HepG2 (cell line): Measurements from ENCODE around the gene IL22RA1. TPM values are rescaled to one million over a fixed set of nuclear protein-coding genes. Genes with fewer than 3 reads are reported as not detected.

Experiments used
- ATAC-seq: fragments of 200-7000 bp; cut with Tn5 transposase; 3 replicates; pipeline ENCODE4 v1.9.1; 2020; ENCODE audit warnings: mild to moderate bottlenecking, moderate library complexity
- BruUV-seq: library from RNA; stranded (reverse); fragments of 400-500 nt; replicated peaks from 2 replicates; lab custom pipeline; 2021; lab: Mats Ljungman, UMichigan
- CTCF ChIA-PET: fragments of 300-600 bp; formaldehyde crosslinking; extraction: SDS; loops from one replicate; lab custom pipeline; 2021; ENCODE audit warnings: low total read pairs, inconsistent platforms, low intra/inter-chr PET ratio; lab: Yijun Ruan, JAX
- POLR2A ChIA-PET: fragments of 350-600 bp; sonication (Branson Sonifier 250); formaldehyde crosslinking; loops from one replicate; lab custom pipeline; 2020; ENCODE audit warnings: antibody characterized with exemption, inconsistent platforms; lab: Yijun Ruan, JAX
- DNase-seq: peaks from one replicate; pipeline ENCODE4 v3.0.0-alpha.2; 2015; ENCODE audit warnings: low spot score
- FAIRE-seq: peaks from 3 replicates; lab custom pipeline; 2011; peaks lifted over from hg19 to GRCh38; lab: Jason Lieb, UNC
- H2AFZ ChIP-seq: one replicate; pipeline ENCODE4 v1.6.1; 2011; ENCODE audit warnings: low read length, inconsistent platforms
- H3K27ac ChIP-seq: fragments of 300-600 bp; 3 replicates; pipeline ENCODE4 v1.8.0; 2011; ENCODE audit warnings: mixed run types, mild to moderate bottlenecking, mixed read lengths, low read length, inconsistent platforms; ENCODE audit not compliant: insufficient read depth; ENCODE audit errors: extremely low read length
- H3K27me3 ChIP-seq, 2 experiments: fragments of 200-600 bp in 1 of 2; 2 replicates in 1 of 2; 3 replicates in 1 of 2; pipeline versions ENCODE4 v1.6.0 to v1.8.0; 2011; ENCODE audit warnings: low read length in 2 of 2, mild to moderate bottlenecking in 2 of 2, moderate library complexity in 2 of 2, inconsistent platforms in 1 of 2; ENCODE audit not compliant: insufficient read depth in 2 of 2, control insufficient read depth in 1 of 2
- H3K36me3 ChIP-seq, 2 experiments: fragments of 200-600 bp in 1 of 2; replicated peaks in 1 of 2; 2 replicates in 1 of 2; 3 replicates in 1 of 2; pipeline versions ENCODE4 v1.5.1 to v1.8.0; 2011; ENCODE audit warnings: low read length in 2 of 2, inconsistent platforms in 1 of 2; ENCODE audit not compliant: insufficient read depth in 2 of 2, control insufficient read depth in 1 of 2
- H3K4me1 ChIP-seq: 2 replicates; pipeline ENCODE4 v1.5.1; 2012; ENCODE audit warnings: low read length, inconsistent platforms; ENCODE audit not compliant: insufficient read depth
- H3K4me2 ChIP-seq: 2 replicates; pipeline ENCODE4 v1.6.0; 2011; ENCODE audit warnings: low read depth, low read length, inconsistent platforms
- H3K4me3 ChIP-seq, 3 experiments: fragments of 200-600 bp in 1 of 3; sonication (generic), shearing (Covaris generic) in 1 of 3; replicated peaks in 1 of 3; 2 replicates each; pipeline ENCODE4 v1.5.1; 2011 to 2016; ENCODE audit warnings: low read length in 3 of 3, inconsistent platforms in 2 of 3, low read depth in 2 of 3, mild to moderate bottlenecking in 2 of 3, control low read depth in 1 of 3, mixed read lengths in 1 of 3; ENCODE audit not compliant: insufficient read depth in 1 of 3
- H3K79me2 ChIP-seq: one replicate; pipeline ENCODE4 v1.6.1; 2011; ENCODE audit warnings: low read length, inconsistent platforms; ENCODE audit not compliant: insufficient read depth
- H3K9ac ChIP-seq: 2 replicates; pipeline ENCODE4 v1.6.0; 2011; ENCODE audit warnings: mild to moderate bottlenecking, low read depth, low read length, inconsistent platforms; ENCODE audit not compliant: insufficient read depth
- H3K9me3 ChIP-seq: 2 replicates; pipeline ENCODE4 v1.5.1; 2012; ENCODE audit warnings: mild to moderate bottlenecking, low read length
- H4K20me1 ChIP-seq: 2 replicates; pipeline ENCODE4 v1.6.0; 2011; ENCODE audit warnings: inconsistent platforms, mild to moderate bottlenecking, low read length, moderate library complexity; ENCODE audit not compliant: insufficient read depth
- ARID3A ChIP-seq: IDR thresholded peaks from 2 replicates; pipeline ENCODE4 v1.6.1; 2012; ENCODE audit warnings: low read depth, low read length, improper control_type of control experiment
- ATF4 ChIP-seq, 2 experiments: fragments of 450-650 bp in 1 of 2; sonication (generic) in 1 of 2; formaldehyde crosslinking; IDR thresholded peaks; 2 replicates each; pipeline versions ENCODE4 v1.5.0 to v1.8.0; 2020 to 2022; ENCODE audit warnings: mild to moderate bottlenecking in 1 of 2, missing genetic modification reagents in 1 of 2
- CBX5 ChIP-seq: sonication (generic); formaldehyde crosslinking; IDR thresholded peaks from 2 replicates; pipeline ENCODE4 v1.4.0; 2020; ENCODE audit warnings: missing genetic modification reagents, borderline replicate concordance
- E2F5 ChIP-seq: sonication (generic); formaldehyde crosslinking; conservative IDR thresholded peaks from 2 replicates; pipeline ENCODE4 v1.4.0; 2020; ENCODE audit warnings: missing genetic modification reagents
- FOXA3 ChIP-seq: IDR thresholded peaks from 2 replicates; pipeline ENCODE4 v1.6.1; 2016; ENCODE audit warnings: missing genetic modification reagents, missing compliant biosample characterization
- FOXP1 ChIP-seq, 2 experiments: fragments of 450-650 bp in 1 of 2; IDR thresholded peaks; 2 replicates each; pipeline ENCODE4 v1.6.1; 2017 to 2018; ENCODE audit warnings: antibody characterized with exemption in 1 of 2
- GATAD1 ChIP-seq: IDR thresholded peaks from 2 replicates; pipeline ENCODE4 v1.6.1; 2016; ENCODE audit warnings: missing genetic modification reagents, missing compliant biosample characterization
- HNRNPH1 ChIP-seq: fragments of 200-400 bp; formaldehyde crosslinking; optimal IDR thresholded peaks from 2 replicates; pipeline ENCODE3; 2017; ENCODE audit warnings: mild to moderate bottlenecking, low read depth, low read length
- NR2F1 ChIP-seq, 2 experiments: fragments of 450-650 bp in 1 of 2; formaldehyde crosslinking in 1 of 2; IDR thresholded peaks; 2 replicates each; pipeline versions ENCODE4 v1.5.0 to v1.6.1; 2016 to 2020; ENCODE audit warnings: mild to moderate bottlenecking in 1 of 2, missing compliant biosample characterization in 1 of 2, missing genetic modification reagents in 1 of 2, moderate library complexity in 1 of 2
- NR2F6 ChIP-seq, 2 experiments: IDR thresholded peaks; 2 replicates each; pipeline ENCODE4 v1.6.1; 2016; ENCODE audit warnings: antibody characterized with exemption in 1 of 2, mild to moderate bottlenecking in 1 of 2
- POGZ ChIP-seq: sonication (generic); formaldehyde crosslinking; IDR thresholded peaks from 2 replicates; pipeline ENCODE4 v1.4.0; 2020; ENCODE audit warnings: mild to moderate bottlenecking, missing genetic modification reagents
- ZEB1 ChIP-seq: IDR thresholded peaks from 2 replicates; pipeline ENCODE4 v1.6.1; 2012; ENCODE audit warnings: mild to moderate bottlenecking, low read depth, inconsistent platforms; ENCODE audit not compliant: insufficient replicate concordance
- ZNF205 ChIP-seq: IDR thresholded peaks from 2 replicates; pipeline ENCODE4 v1.6.1; 2018; ENCODE audit warnings: missing biosample characterization, missing genetic modification reagents
- ZNF670 ChIP-seq: sonication (generic); formaldehyde crosslinking; IDR thresholded peaks from 2 replicates; pipeline ENCODE4 v1.8.0; 2022; ENCODE audit warnings: mild to moderate bottlenecking, missing genetic modification reagents, borderline replicate concordance
- ZNF75D ChIP-seq: sonication (generic); formaldehyde crosslinking; IDR thresholded peaks from 2 replicates; pipeline ENCODE4 v1.8.1; 2023; ENCODE audit warnings: missing genetic modification reagents, mild to moderate bottlenecking, borderline replicate concordance
- ZNF790 ChIP-seq: sonication (generic); formaldehyde crosslinking; IDR thresholded peaks from 2 replicates; pipeline ENCODE4 v1.8.0; 2022; ENCODE audit warnings: missing genetic modification reagents, mild to moderate bottlenecking, borderline replicate concordance
- WGBS: methylation state at CpG from one replicate; pipeline ENCODE4 v1.1.6; 2017; ENCODE audit warnings: low lambda C conversion rate; 5-methylcytosine and 5-hydroxymethylcytosine counted together
- in situ Hi-C: cut with HindIII; loops from 2 replicates; pipeline ENCODE4 v1.10.0; 2017; ENCODE audit warnings: low pct_unique_long_range_greater_than_20kb; ENCODE audit not compliant: extremely low pct_ligation_motif_present
- intact Hi-C: fragments of 100-400 bp; cut with micrococcal nuclease; formaldehyde crosslinking; loops from one replicate; pipeline ENCODE4 v1.10.0; 2022; ENCODE audit not compliant: unreplicated experiment
- polyA plus RNA-seq, 8 experiments: library from polyadenylated mRNA; depleted of rRNA in 3 of 8; stranded (reverse) in 7 of 8; unstranded in 1 of 8; fragments of >200 nt; fragmentation: Illumina TruSeq in 4 of 8; extraction: Trizol in 4 of 8; gene quantifications; 2 replicates each; pipeline versions ENCODE4 v1.2.1 to v1.2.3, GENCODE V29; 2011 to 2016; ENCODE audit warnings: low read depth in 4 of 8, missing spikeins in 1 of 8, mixed read lengths in 1 of 8; ENCODE audit not compliant: insufficient read depth in 1 of 8
- total RNA-seq, 5 experiments: library from RNA; depleted of rRNA; stranded (reverse); fragments of >200 nt; fragmentation: Illumina TruSeq; extraction: Trizol; gene quantifications; 2 replicates each; pipeline ENCODE4 v1.2.3, GENCODE V29; 2016; ENCODE audit warnings: low read depth in 1 of 5
- TF ChIP-seq, protein P1 (sequence below): sonication (generic); formaldehyde crosslinking; IDR thresholded peaks from 2 replicates; pipeline ENCODE4 v1.4.0; 2020; ENCODE audit warnings: mild to moderate bottlenecking, missing genetic modification reagents, borderline replicate concordance

Gene IL22RA1
- total and polyA plus RNA-seq, 2 of the 13 experiments (the other 11 are each of a cell fraction or from before 2014, with no cell fraction given), result 4.4 to 10.2 TPM

DNA sequence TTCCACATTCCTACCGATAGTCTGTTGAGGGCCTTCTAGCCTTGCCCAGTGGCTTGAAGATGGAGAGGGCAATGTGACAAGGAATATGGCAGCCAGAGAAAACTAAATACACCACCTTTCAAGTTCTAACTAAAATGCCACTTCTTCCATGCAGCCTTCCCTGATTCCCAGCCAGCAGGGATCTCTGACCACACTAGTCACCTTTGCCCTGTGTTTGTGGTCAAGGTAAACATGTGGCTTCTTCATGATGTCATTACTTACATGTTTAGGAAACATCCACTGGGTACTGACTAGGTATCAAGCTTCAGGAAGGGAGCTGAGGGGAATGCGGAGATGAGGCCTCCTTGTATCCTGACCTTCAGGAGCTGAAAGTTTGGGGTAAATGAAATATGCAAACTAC lies 22.6 kb upstream of the IL22RA1 start:
- H2AFZ ChIP-seq, result no peak overlapping the region
- no peaks in the 10 kb centered on the region for H4K20me1 ChIP-seq
- ChIA-PET CTCF (no interaction called here), POLR2A (no interaction called here)
- no peaks in the 10 kb centered on the region for H3K79me2 ChIP-seq
- no peaks in the 10 kb centered on the region for H3K9me3 ChIP-seq
- DNase-seq, result no peak
- H3K27me3 ChIP-seq, result no peaks in the 10 kb centered on the region
- in situ Hi-C loops, result no loop called here
- intact Hi-C loops, result no loop called here
- no peak overlapping the region for H3K9ac ChIP-seq
- H3K36me3 ChIP-seq, result peaks cover 0 to 18% of the 10 kb centered on the region in 2 experiments
- no peak for ATAC-seq
- H3K27ac ChIP-seq, result no peak overlapping the region
- 100% methylated on average over 2 of the region's 2 CpGs for WGBS
- H3K4me1 ChIP-seq, result peaks cover 21% of the 10 kb centered on the region
- no peak for FAIRE-seq
- H3K4me2 ChIP-seq, result no peak overlapping the region
- no TSS peak for BruUV-seq
- no peak overlapping the region for H3K4me3 ChIP-seq
- TF ChIP-seq NR2F6 (IDR thresholded peaks at IDR 0.05), result no peak
- 0 out of 2 replicates have a peak, but pooled peaks have one; percentile 13 for TF ChIP-seq NR2F6 (CRISPR knock-in tag; IDR thresholded peaks at IDR 0.05)
- no peak for TF ChIP-seq E2F5 (CRISPR knock-in tag)
- TF ChIP-seq GATAD1 (CRISPR knock-in tag), result no peak
- peak in 1 of 2 experiments; percentile 20; a peak in 1 of 4 replicates for TF ChIP-seq ATF4 (CRISPR knock-in tag; IDR thresholded peaks at IDR 0.05)
- TF ChIP-seq FOXP1 (IDR thresholded peaks at IDR 0.05), result no peak
- peak; percentile 27; the same call in 1 of the 2 replicates for TF ChIP-seq FOXP1 (CRISPR knock-in tag; IDR thresholded peaks at IDR 0.05)
- TF ChIP-seq CBX5 (CRISPR knock-in tag), result no peak
- TF ChIP-seq ZNF790 (CRISPR knock-in tag), result no peak
- peak; percentile 49 to 85; a peak in 2 of 4 replicates for TF ChIP-seq NR2F1 (CRISPR knock-in tag; IDR thresholded peaks at IDR 0.05)
- TF ChIP-seq ZNF205 (CRISPR knock-in tag), result no peak
- TF ChIP-seq, protein P1, sequence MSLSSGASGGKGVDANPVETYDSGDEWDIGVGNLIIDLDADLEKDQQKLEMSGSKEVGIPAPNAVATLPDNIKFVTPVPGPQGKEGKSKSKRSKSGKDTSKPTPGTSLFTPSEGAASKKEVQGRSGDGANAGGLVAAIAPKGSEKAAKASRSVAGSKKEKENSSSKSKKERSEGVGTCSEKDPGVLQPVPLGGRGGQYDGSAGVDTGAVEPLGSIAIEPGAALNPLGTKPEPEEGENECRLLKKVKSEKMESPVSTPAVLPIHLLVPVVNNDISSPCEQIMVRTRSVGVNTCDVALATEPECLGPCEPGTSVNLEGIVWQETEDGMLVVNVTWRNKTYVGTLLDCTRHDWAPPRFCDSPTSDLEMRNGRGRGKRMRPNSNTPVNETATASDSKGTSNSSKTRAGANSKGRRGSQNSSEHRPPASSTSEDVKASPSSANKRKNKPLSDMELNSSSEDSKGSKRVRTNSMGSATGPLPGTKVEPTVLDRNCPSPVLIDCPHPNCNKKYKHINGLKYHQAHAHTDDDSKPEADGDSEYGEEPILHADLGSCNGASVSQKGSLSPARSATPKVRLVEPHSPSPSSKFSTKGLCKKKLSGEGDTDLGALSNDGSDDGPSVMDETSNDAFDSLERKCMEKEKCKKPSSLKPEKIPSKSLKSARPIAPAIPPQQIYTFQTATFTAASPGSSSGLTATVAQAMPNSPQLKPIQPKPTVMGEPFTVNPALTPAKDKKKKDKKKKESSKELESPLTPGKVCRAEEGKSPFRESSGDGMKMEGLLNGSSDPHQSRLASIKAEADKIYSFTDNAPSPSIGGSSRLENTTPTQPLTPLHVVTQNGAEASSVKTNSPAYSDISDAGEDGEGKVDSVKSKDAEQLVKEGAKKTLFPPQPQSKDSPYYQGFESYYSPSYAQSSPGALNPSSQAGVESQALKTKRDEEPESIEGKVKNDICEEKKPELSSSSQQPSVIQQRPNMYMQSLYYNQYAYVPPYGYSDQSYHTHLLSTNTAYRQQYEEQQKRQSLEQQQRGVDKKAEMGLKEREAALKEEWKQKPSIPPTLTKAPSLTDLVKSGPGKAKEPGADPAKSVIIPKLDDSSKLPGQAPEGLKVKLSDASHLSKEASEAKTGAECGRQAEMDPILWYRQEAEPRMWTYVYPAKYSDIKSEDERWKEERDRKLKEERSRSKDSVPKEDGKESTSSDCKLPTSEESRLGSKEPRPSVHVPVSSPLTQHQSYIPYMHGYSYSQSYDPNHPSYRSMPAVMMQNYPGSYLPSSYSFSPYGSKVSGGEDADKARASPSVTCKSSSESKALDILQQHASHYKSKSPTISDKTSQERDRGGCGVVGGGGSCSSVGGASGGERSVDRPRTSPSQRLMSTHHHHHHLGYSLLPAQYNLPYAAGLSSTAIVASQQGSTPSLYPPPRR (CRISPR knock-in tag), result no peak
- no peak for TF ChIP-seq HNRNPH1
- TF ChIP-seq POGZ (CRISPR knock-in tag), result no peak
- TF ChIP-seq FOXA3 (CRISPR knock-in tag), result peak; percentile 56; the same call in 1 of the 2 replicates
- no peak for TF ChIP-seq ZEB1
- no peak for TF ChIP-seq ARID3A
- no peak for TF ChIP-seq ZNF670
- no peak for TF ChIP-seq ZNF75D
